ENCODE measurements around the gene PNMA8B.
"Not testable (repeated sequence)": the region's sequence is repeated elsewhere in the genome, so short reads cannot be mapped to it uniquely, and the experiment has no call there.

The PNMA8B gene

GRCh38 chr19:46495786-46496099 lies at the start of gene PNMA8B:
Gene PNMA8B, minus strand, starts transcription at chr19:46495867. Its CDS starts 402 bp downstream, at chr19:46495465.
- ATAC-seq = peak; percentile 25 to 33

GRCh38 chr19:46544651-46545050 lies 49.0 kb upstream of the PNMA8B start:
- no peak for ATAC-seq

- ATAC-seq = peak; percentile 50 to 53
These were observed 47.0 kb upstream of the PNMA8B start for GRCh38 chr19:46542428-46543230.

- peak; percentile 35 to 60 for ATAC-seq
These were observed 41.8 kb upstream of the PNMA8B start for GRCh38 chr19:46537136-46538097.

- no peak for ATAC-seq
These were observed 40.7 kb upstream of the PNMA8B start for GRCh38 chr19:46536391-46536790.

GRCh38 chr19:46533621-46534081 lies 38.0 kb upstream of the PNMA8B start:
- ATAC-seq = no peak

GRCh38 chr19:46533078-46533620 lies 37.5 kb upstream of the PNMA8B start:
- no peak for ATAC-seq

- ATAC-seq = no peak
These were observed 35.0 kb upstream of the PNMA8B start for GRCh38 chr19:46530636-46531035.

- ATAC-seq = peak; percentile 63 to 64
These were observed 34.2 kb upstream of the PNMA8B start for GRCh38 chr19:46529622-46530451.

- no peak for ATAC-seq
These were observed 33.2 kb upstream of the PNMA8B start for GRCh38 chr19:46528601-46529590.

- not testable (repeated sequence) for ATAC-seq
These were observed 31.1 kb upstream of the PNMA8B start for GRCh38 chr19:46526801-46527200.

- peak; percentile 30 to 39 for ATAC-seq
These were observed 28.6 kb upstream of the PNMA8B start for GRCh38 chr19:46524308-46524707.

GRCh38 chr19:46522988-46523387 lies 27.3 kb upstream of the PNMA8B start:
- peak; percentile 97 for ATAC-seq

- no peak for ATAC-seq
These were observed 25.7 kb upstream of the PNMA8B start for GRCh38 chr19:46521241-46521868.

- no peak for ATAC-seq
These were observed 24.9 kb upstream of the PNMA8B start for GRCh38 chr19:46520616-46521015.

GRCh38 chr19:46517471-46517870 lies 21.8 kb upstream of the PNMA8B start:
- no peak for ATAC-seq

- peak; percentile 56 to 73 for ATAC-seq
These were observed 20.2 kb upstream of the PNMA8B start for GRCh38 chr19:46515879-46516350.

GRCh38 chr19:46515290-46515609 lies 19.6 kb upstream of the PNMA8B start:
- no peak for ATAC-seq

GRCh38 chr19:46514589-46515289 lies 19.1 kb upstream of the PNMA8B start:
- no peak for ATAC-seq
